ENCODE data around the gene SLC25A4. TPM values are rescaled to one million over a fixed set of nuclear protein-coding genes. Genes with fewer than 3 reads are reported as not detected.

Gene SLC25A4
- total RNA-seq, 6 experiments from 2014 or later = 8.8 to 16.3 (median 10.3) TPM

- H3K9me3 Mint-ChIP-seq = no peaks in the 10 kb centered on the region
- no peak overlapping the region for H3K27ac Mint-ChIP-seq
- no peak for TF ChIP-seq CTCF (IDR thresholded peaks at IDR 0.05)
- no peak for DNase-seq
- H3K36me3 Mint-ChIP-seq (ENCODE audit: low read depth) = no peaks in the 10 kb centered on the region
- no peak overlapping the region for H3K4me3 Mint-ChIP-seq
- peaks cover 3% of the 10 kb centered on the region for H3K27me3 Mint-ChIP-seq (ENCODE audit: insufficient read depth)
- peaks cover 26% of the 10 kb centered on the region for H3K4me1 Mint-ChIP-seq (ENCODE audit: low read depth)
Measured at GRCh38 chr4:185108185-185108584, 34.9 kb upstream of the SLC25A4 start.

- no peaks in the 10 kb centered on the region for H3K9me3 Mint-ChIP-seq
- no peak overlapping the region for H3K4me3 Mint-ChIP-seq
- DNase-seq = no peak
- no peak overlapping the region for H3K27ac Mint-ChIP-seq
- peaks cover 31% of the 10 kb centered on the region for H3K4me1 Mint-ChIP-seq (ENCODE audit: low read depth)
- no peaks in the 10 kb centered on the region for H3K36me3 Mint-ChIP-seq (ENCODE audit: low read depth)
- TF ChIP-seq CTCF (IDR thresholded peaks at IDR 0.05) = no peak
- peaks cover 3% of the 10 kb centered on the region for H3K27me3 Mint-ChIP-seq (ENCODE audit: insufficient read depth)
Measured at GRCh38 chr4:185108669-185109068, 34.4 kb upstream of the SLC25A4 start.

GRCh38 chr4:185109736-185110135 lies 33.3 kb upstream of the SLC25A4 start:
- H3K27me3 Mint-ChIP-seq (ENCODE audit: insufficient read depth) = no peaks in the 10 kb centered on the region; the same call in none of the 2 replicates
- H3K4me1 Mint-ChIP-seq (ENCODE audit: low read depth) = peaks cover 40% of the 10 kb centered on the region
- DNase-seq = no peak
- no peak for TF ChIP-seq CTCF (IDR thresholded peaks at IDR 0.05)
- no peaks in the 10 kb centered on the region for H3K36me3 Mint-ChIP-seq (ENCODE audit: low read depth)
- no peaks in the 10 kb centered on the region for H3K9me3 Mint-ChIP-seq
- H3K4me3 Mint-ChIP-seq = no peak overlapping the region
- H3K27ac Mint-ChIP-seq = no peak overlapping the region

- Mint-ChIP-seq H3K27me3 (ENCODE audit: insufficient read depth) (no peaks in the 10 kb centered on the region; the same call in none of the 2 replicates), H3K9me3 (no peaks in the 10 kb centered on the region), H3K4me1 (ENCODE audit: low read depth) (peaks cover 40% of the 10 kb centered on the region), H3K36me3 (ENCODE audit: low read depth) (no peaks in the 10 kb centered on the region), H3K4me3 (no peak overlapping the region), H3K27ac (no peak overlapping the region)
- TF ChIP-seq CTCF (IDR thresholded peaks at IDR 0.05) = no peak
- no peak for DNase-seq
Measured at GRCh38 chr4:185110375-185110823, 32.7 kb upstream of the SLC25A4 start.

- peak; percentile 93 for DNase-seq
- H3K4me3 Mint-ChIP-seq = no peak overlapping the region
- no peaks in the 10 kb centered on the region; the same call in 1 of the 2 replicates for H3K27me3 Mint-ChIP-seq (ENCODE audit: insufficient read depth)
- H3K9me3 Mint-ChIP-seq = no peaks in the 10 kb centered on the region
- H3K4me1 Mint-ChIP-seq (ENCODE audit: low read depth) = peaks cover 48% of the 10 kb centered on the region
- TF ChIP-seq CTCF (IDR thresholded peaks at IDR 0.05) = no peak
- H3K36me3 Mint-ChIP-seq (ENCODE audit: low read depth) = no peaks in the 10 kb centered on the region
- peak overlapping the region; percentile 13; the same call in 1 of the 2 replicates for H3K27ac Mint-ChIP-seq
Measured at GRCh38 chr4:185112104-185112503, 31.0 kb upstream of the SLC25A4 start.

- H3K4me1 Mint-ChIP-seq (ENCODE audit: low read depth) = peaks cover 48% of the 10 kb centered on the region
- no peak overlapping the region for H3K27ac Mint-ChIP-seq
- H3K27me3 Mint-ChIP-seq (ENCODE audit: insufficient read depth) = no peaks in the 10 kb centered on the region; the same call in 1 of the 2 replicates
- no peak overlapping the region for H3K4me3 Mint-ChIP-seq
- DNase-seq = peak; percentile 4
- no peaks in the 10 kb centered on the region for H3K9me3 Mint-ChIP-seq
- no peaks in the 10 kb centered on the region for H3K36me3 Mint-ChIP-seq (ENCODE audit: low read depth)
- no peak for TF ChIP-seq CTCF (IDR thresholded peaks at IDR 0.05)
Measured at GRCh38 chr4:185113340-185113739, 29.7 kb upstream of the SLC25A4 start.

All from HFFc6 (cell line).